GM23338 (cell line): ENCODE data around the gene NAPG.
"Not testable (repeated sequence)": the region's sequence is repeated elsewhere in the genome, so short reads cannot be mapped to it uniquely, and the experiment has no call there.

Experiments used
- CREB1 ChIP-seq: fragments of 250-450 bp; sonication (Bioruptor Pico); IDR thresholded peaks from 2 replicates; pipeline ENCODE4 v1.5.0; 2020; ENCODE audit warnings: low read depth, mild to moderate bottlenecking, moderate library complexity
- EZH2 ChIP-seq: fragments of 200-600 bp; sonication (generic); IDR thresholded peaks from one replicate; pipeline ENCODE4 v1.8.0; 2017; ENCODE audit warnings: antibody characterized with exemption, mild to moderate bottlenecking, low read depth; ENCODE audit not compliant: unreplicated experiment
- EZH2phosphoT487 ChIP-seq: fragments of 200-600 bp; sonication (generic); IDR thresholded peaks from one replicate; pipeline ENCODE4 v1.8.1; 2018; ENCODE audit warnings: antibody characterized with exemption; ENCODE audit not compliant: unreplicated experiment
- JUNB ChIP-seq: IDR thresholded peaks from one replicate; pipeline ENCODE4 v1.6.1; 2016; ENCODE audit warnings: antibody characterized with exemption; ENCODE audit not compliant: unreplicated experiment
- NANOG ChIP-seq: IDR thresholded peaks from 2 replicates; pipeline ENCODE4 v1.6.1; 2016; ENCODE audit warnings: antibody characterized with exemption, borderline replicate concordance
- POLR2AphosphoS5 ChIP-seq: IDR thresholded peaks from 2 replicates; pipeline ENCODE4 v1.6.1; 2016; ENCODE audit warnings: antibody characterized with exemption, low read depth
- STAT1 ChIP-seq: IDR thresholded peaks from one replicate; pipeline ENCODE4 v1.6.1; 2016; ENCODE audit warnings: antibody characterized with exemption; ENCODE audit not compliant: unreplicated experiment
- ZNF114 ChIP-seq: fragments of 250-450 bp; sonication (Bioruptor Pico); IDR thresholded peaks from 2 replicates; pipeline ENCODE4 v1.5.0; 2020; ENCODE audit warnings: mild to moderate bottlenecking, moderate library complexity
- ZNF331 ChIP-seq: fragments of 250-450 bp; sonication (Bioruptor Pico); IDR thresholded peaks from 2 replicates; pipeline ENCODE4 v1.5.0; 2020; ENCODE audit warnings: low read depth, mild to moderate bottlenecking, moderate library complexity
- TF ChIP-seq, protein P1 (sequence below), 2 experiments: fragments of 200-600 bp in 1 of 2; sonication (generic) in 1 of 2; conservative IDR thresholded peaks; 2 replicates each; pipeline versions ENCODE4 v1.5.1 to v1.6.1; 2016 to 2017; ENCODE audit warnings: antibody characterized with exemption in 2 of 2, low read depth in 2 of 2, mild to moderate bottlenecking in 2 of 2, moderate library complexity in 1 of 2
- TF ChIP-seq, protein P2 (sequence below): IDR thresholded peaks from 2 replicates; pipeline ENCODE4 v1.6.1; 2016; ENCODE audit warnings: antibody characterized with exemption
- TF ChIP-seq, protein P3 (sequence below): IDR thresholded peaks from one replicate; pipeline ENCODE4 v1.6.1; 2018; ENCODE audit warnings: antibody characterized with exemption; ENCODE audit not compliant: unreplicated experiment
- TF ChIP-seq, protein P4 (sequence below): fragments of 250-450 bp; sonication (Bioruptor Pico); IDR thresholded peaks from 2 replicates; pipeline ENCODE4 v1.5.0; 2020; ENCODE audit warnings: mild to moderate bottlenecking, moderate library complexity

DNA sequence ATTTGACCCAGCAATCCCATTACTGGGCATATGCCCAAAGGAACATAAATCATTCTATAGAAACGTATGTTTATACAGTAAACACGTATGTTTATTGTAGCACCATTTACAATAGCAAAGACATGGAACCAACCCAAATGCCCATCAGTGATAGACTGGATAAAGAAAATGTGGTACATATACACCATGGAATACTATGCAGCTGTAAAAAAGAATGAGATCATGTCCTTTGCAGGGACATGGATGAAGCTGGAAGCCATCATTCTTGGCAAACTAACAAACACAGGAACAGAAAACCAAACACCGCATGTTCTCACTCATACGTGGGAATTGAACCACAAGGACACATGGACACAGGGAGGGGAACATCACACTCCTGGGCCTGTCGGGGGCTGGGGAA, 13.3 kb downstream of the NAPG start:
- TF ChIP-seq, protein P1, sequence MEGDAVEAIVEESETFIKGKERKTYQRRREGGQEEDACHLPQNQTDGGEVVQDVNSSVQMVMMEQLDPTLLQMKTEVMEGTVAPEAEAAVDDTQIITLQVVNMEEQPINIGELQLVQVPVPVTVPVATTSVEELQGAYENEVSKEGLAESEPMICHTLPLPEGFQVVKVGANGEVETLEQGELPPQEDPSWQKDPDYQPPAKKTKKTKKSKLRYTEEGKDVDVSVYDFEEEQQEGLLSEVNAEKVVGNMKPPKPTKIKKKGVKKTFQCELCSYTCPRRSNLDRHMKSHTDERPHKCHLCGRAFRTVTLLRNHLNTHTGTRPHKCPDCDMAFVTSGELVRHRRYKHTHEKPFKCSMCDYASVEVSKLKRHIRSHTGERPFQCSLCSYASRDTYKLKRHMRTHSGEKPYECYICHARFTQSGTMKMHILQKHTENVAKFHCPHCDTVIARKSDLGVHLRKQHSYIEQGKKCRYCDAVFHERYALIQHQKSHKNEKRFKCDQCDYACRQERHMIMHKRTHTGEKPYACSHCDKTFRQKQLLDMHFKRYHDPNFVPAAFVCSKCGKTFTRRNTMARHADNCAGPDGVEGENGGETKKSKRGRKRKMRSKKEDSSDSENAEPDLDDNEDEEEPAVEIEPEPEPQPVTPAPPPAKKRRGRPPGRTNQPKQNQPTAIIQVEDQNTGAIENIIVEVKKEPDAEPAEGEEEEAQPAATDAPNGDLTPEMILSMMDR (conservative IDR thresholded peaks at IDR 0.05; ENCODE audit: low read depth in 2 of 2) = not testable (repeated sequence)
- not testable (repeated sequence) for TF ChIP-seq POLR2AphosphoS5; EZH2phosphoT487; EZH2; CREB1 (CRISPR knock-in tag); JUNB; ZNF114 (CRISPR knock-in tag); ZNF331 (CRISPR knock-in tag); NANOG; STAT1
- TF ChIP-seq, protein P2, sequence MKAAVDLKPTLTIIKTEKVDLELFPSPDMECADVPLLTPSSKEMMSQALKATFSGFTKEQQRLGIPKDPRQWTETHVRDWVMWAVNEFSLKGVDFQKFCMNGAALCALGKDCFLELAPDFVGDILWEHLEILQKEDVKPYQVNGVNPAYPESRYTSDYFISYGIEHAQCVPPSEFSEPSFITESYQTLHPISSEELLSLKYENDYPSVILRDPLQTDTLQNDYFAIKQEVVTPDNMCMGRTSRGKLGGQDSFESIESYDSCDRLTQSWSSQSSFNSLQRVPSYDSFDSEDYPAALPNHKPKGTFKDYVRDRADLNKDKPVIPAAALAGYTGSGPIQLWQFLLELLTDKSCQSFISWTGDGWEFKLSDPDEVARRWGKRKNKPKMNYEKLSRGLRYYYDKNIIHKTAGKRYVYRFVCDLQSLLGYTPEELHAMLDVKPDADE = not testable (repeated sequence)
- TF ChIP-seq, protein P3, sequence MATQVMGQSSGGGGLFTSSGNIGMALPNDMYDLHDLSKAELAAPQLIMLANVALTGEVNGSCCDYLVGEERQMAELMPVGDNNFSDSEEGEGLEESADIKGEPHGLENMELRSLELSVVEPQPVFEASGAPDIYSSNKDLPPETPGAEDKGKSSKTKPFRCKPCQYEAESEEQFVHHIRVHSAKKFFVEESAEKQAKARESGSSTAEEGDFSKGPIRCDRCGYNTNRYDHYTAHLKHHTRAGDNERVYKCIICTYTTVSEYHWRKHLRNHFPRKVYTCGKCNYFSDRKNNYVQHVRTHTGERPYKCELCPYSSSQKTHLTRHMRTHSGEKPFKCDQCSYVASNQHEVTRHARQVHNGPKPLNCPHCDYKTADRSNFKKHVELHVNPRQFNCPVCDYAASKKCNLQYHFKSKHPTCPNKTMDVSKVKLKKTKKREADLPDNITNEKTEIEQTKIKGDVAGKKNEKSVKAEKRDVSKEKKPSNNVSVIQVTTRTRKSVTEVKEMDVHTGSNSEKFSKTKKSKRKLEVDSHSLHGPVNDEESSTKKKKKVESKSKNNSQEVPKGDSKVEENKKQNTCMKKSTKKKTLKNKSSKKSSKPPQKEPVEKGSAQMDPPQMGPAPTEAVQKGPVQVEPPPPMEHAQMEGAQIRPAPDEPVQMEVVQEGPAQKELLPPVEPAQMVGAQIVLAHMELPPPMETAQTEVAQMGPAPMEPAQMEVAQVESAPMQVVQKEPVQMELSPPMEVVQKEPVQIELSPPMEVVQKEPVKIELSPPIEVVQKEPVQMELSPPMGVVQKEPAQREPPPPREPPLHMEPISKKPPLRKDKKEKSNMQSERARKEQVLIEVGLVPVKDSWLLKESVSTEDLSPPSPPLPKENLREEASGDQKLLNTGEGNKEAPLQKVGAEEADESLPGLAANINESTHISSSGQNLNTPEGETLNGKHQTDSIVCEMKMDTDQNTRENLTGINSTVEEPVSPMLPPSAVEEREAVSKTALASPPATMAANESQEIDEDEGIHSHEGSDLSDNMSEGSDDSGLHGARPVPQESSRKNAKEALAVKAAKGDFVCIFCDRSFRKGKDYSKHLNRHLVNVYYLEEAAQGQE = not testable (repeated sequence)
- TF ChIP-seq, protein P4, sequence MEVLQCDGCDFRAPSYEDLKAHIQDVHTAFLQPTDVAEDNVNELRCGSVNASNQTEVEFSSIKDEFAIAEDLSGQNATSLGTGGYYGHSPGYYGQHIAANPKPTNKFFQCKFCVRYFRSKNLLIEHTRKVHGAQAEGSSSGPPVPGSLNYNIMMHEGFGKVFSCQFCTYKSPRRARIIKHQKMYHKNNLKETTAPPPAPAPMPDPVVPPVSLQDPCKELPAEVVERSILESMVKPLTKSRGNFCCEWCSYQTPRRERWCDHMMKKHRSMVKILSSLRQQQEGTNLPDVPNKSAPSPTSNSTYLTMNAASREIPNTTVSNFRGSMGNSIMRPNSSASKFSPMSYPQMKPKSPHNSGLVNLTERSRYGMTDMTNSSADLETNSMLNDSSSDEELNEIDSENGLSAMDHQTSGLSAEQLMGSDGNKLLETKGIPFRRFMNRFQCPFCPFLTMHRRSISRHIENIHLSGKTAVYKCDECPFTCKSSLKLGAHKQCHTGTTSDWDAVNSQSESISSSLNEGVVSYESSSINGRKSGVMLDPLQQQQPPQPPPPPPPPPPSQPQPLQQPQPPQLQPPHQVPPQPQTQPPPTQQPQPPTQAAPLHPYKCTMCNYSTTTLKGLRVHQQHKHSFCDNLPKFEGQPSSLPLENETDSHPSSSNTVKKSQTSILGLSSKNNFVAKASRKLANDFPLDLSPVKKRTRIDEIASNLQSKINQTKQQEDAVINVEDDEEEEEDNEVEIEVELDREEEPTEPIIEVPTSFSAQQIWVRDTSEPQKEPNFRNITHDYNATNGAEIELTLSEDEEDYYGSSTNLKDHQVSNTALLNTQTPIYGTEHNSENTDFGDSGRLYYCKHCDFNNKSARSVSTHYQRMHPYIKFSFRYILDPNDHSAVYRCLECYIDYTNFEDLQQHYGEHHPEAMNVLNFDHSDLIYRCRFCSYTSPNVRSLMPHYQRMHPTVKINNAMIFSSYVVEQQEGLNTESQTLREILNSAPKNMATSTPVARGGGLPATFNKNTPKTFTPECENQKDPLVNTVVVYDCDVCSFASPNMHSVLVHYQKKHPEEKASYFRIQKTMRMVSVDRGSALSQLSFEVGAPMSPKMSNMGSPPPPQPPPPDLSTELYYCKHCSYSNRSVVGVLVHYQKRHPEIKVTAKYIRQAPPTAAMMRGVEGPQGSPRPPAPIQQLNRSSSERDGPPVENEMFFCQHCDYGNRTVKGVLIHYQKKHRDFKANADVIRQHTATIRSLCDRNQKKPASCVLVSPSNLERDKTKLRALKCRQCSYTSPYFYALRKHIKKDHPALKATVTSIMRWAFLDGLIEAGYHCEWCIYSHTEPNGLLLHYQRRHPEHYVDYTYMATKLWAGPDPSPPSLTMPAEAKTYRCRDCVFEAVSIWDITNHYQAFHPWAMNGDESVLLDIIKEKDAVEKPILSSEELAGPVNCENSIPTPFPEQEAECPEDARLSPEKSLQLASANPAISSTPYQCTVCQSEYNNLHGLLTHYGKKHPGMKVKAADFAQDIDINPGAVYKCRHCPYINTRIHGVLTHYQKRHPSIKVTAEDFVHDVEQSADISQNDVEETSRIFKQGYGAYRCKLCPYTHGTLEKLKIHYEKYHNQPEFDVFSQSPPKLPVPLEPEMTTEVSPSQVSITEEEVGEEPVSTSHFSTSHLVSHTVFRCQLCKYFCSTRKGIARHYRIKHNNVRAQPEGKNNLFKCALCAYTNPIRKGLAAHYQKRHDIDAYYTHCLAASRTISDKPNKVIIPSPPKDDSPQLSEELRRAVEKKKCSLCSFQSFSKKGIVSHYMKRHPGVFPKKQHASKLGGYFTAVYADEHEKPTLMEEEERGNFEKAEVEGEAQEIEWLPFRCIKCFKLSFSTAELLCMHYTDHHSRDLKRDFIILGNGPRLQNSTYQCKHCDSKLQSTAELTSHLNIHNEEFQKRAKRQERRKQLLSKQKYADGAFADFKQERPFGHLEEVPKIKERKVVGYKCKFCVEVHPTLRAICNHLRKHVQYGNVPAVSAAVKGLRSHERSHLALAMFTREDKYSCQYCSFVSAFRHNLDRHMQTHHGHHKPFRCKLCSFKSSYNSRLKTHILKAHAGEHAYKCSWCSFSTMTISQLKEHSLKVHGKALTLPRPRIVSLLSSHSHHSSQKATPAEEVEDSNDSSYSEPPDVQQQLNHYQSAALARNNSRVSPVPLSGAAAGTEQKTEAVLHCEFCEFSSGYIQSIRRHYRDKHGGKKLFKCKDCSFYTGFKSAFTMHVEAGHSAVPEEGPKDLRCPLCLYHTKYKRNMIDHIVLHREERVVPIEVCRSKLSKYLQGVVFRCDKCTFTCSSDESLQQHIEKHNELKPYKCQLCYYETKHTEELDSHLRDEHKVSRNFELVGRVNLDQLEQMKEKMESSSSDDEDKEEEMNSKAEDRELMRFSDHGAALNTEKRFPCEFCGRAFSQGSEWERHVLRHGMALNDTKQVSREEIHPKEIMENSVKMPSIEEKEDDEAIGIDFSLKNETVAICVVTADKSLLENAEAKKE = not testable (repeated sequence)
